C1 segment of cervical spinal cord (tissue), 14 donors: ENCODE results near the gene TMSB4X.

ENCODE experiments used
- DNase-seq, 14 donors: peaks; one replicate each; lab custom pipeline; 2025; lab: John Stamatoyannopoulos, UW

The TMSB4X gene

GRCh38 chrX:13023979-13024378 lies 49.1 kb downstream of the TMSB4X start:
- no peak for DNase-seq

DNA sequence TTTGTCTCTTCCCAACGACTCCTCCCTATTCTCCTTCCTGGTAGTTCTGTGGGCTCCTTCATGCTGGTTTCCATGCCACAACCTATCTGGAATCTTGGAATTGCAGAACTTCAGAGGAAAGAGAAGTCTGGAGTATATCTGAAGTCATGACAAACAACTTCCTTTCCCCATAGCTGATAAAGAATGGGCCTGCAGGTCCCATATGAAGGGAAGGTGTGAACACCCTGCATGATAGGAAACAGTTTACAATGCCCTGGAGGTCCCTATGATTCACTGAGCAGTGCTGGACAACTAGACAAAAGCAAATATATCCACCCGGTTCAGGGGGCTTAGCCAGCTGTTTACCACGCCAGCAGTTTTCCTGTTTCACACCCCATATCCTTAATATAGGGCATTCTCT lies 50.1 kb downstream of the TMSB4X start:
- no peak for DNase-seq
